ENCODE results near the gene CLASP1.

- TF ChIP-seq CTCF (IDR thresholded peaks at IDR 0.05) (no peak), POLR2A (IDR thresholded peaks at IDR 0.05) (no peak)
These were observed 244.0 kb downstream of the CLASP1 start for GRCh38 chr2:121405233-121405632.
